ENCODE results near the gene RPS6KA6. TPM values are rescaled to one million over a fixed set of nuclear protein-coding genes. Genes with fewer than 3 reads are reported as not detected.

RPS6KA6 gene
- total RNA-seq, 1 experiment from 2014 or later, result not detected

GRCh38 chrX:84168574-84168973, 19.4 kb downstream of the RPS6KA6 start:
- no peak overlapping the region for H3K4me3 Mint-ChIP-seq (ENCODE audit: unreplicated experiment)
- no peaks in the 10 kb centered on the region for H3K4me1 Mint-ChIP-seq (ENCODE audit: insufficient read depth, unreplicated experiment)
- intact Hi-C loops (cut with micrococcal nuclease), result no loop called here
- peaks cover 19% of the 10 kb centered on the region for H3K27me3 Mint-ChIP-seq (ENCODE audit: insufficient read depth, unreplicated experiment)
- H3K36me3 Mint-ChIP-seq (ENCODE audit: insufficient read depth, unreplicated experiment), result no peaks in the 10 kb centered on the region
- BruUV-seq (replicated peaks), result no TSS peak
- no peak overlapping the region for H3K27ac Mint-ChIP-seq (ENCODE audit: low read depth, unreplicated experiment)
- TF ChIP-seq CTCF (IDR thresholded peaks at IDR 0.05; ENCODE audit: unreplicated experiment), result no peak
- POLR2A ChIA-PET, result no interaction called here
- no peak for DNase-seq (ENCODE audit: unreplicated experiment)
- CTCF ChIA-PET, result no interaction called here
- no peaks in the 10 kb centered on the region for H3K9me3 Mint-ChIP-seq (ENCODE audit: unreplicated experiment)

- Mint-ChIP-seq H3K36me3 (ENCODE audit: insufficient read depth, unreplicated experiment) (no peaks in the 10 kb centered on the region), H3K27ac (ENCODE audit: low read depth, unreplicated experiment) (no peak overlapping the region)
- DNase-seq (ENCODE audit: unreplicated experiment), result no peak
Measured at GRCh38 chrX:84168095-84168494, 19.9 kb downstream of the RPS6KA6 start.

GRCh38 chrX:84165711-84166110, 22.3 kb downstream of the RPS6KA6 start:
- no peak overlapping the region for H3K27ac Mint-ChIP-seq (ENCODE audit: low read depth, unreplicated experiment)
- CTCF ChIA-PET, result no interaction called here
- H3K27me3 Mint-ChIP-seq (ENCODE audit: insufficient read depth, unreplicated experiment), result peaks cover 19% of the 10 kb centered on the region
- DNase-seq (ENCODE audit: unreplicated experiment), result no peak
- no peak overlapping the region for H3K4me3 Mint-ChIP-seq (ENCODE audit: unreplicated experiment)
- intact Hi-C loops (cut with micrococcal nuclease), result no loop called here
- no peaks in the 10 kb centered on the region for H3K4me1 Mint-ChIP-seq (ENCODE audit: insufficient read depth, unreplicated experiment)
- POLR2A ChIA-PET, result no interaction called here
- TF ChIP-seq CTCF (IDR thresholded peaks at IDR 0.05; ENCODE audit: unreplicated experiment), result no peak
- H3K36me3 Mint-ChIP-seq (ENCODE audit: insufficient read depth, unreplicated experiment), result no peaks in the 10 kb centered on the region
- H3K9me3 Mint-ChIP-seq (ENCODE audit: unreplicated experiment), result no peaks in the 10 kb centered on the region
- BruUV-seq (replicated peaks), result no TSS peak

More at GRCh38 chrX:84168095-84168494, 19.9 kb downstream of the RPS6KA6 start:
- no peak for TF ChIP-seq CTCF (IDR thresholded peaks at IDR 0.05; ENCODE audit: unreplicated experiment)
- H3K27me3 Mint-ChIP-seq (ENCODE audit: insufficient read depth, unreplicated experiment), result peaks cover 19% of the 10 kb centered on the region
- no TSS peak for BruUV-seq (replicated peaks)
- no peaks in the 10 kb centered on the region for H3K9me3 Mint-ChIP-seq (ENCODE audit: unreplicated experiment)
- no peak overlapping the region for H3K4me3 Mint-ChIP-seq (ENCODE audit: unreplicated experiment)
- intact Hi-C loops (cut with micrococcal nuclease), result no loop called here
- H3K4me1 Mint-ChIP-seq (ENCODE audit: insufficient read depth, unreplicated experiment), result no peaks in the 10 kb centered on the region
- ChIA-PET CTCF (no interaction called here), POLR2A (no interaction called here)

GRCh38 chrX:84162401-84162800, 25.6 kb downstream of the RPS6KA6 start:
- DNase-seq (ENCODE audit: unreplicated experiment), result no peak
- H3K27me3 Mint-ChIP-seq (ENCODE audit: insufficient read depth, unreplicated experiment), result peaks cover 19% of the 10 kb centered on the region
- H3K4me3 Mint-ChIP-seq (ENCODE audit: unreplicated experiment), result no peak overlapping the region
- H3K36me3 Mint-ChIP-seq (ENCODE audit: insufficient read depth, unreplicated experiment), result no peaks in the 10 kb centered on the region
- H3K27ac Mint-ChIP-seq (ENCODE audit: low read depth, unreplicated experiment), result no peak overlapping the region
- POLR2A ChIA-PET, result no interaction called here
- BruUV-seq (replicated peaks), result no TSS peak
- no peaks in the 10 kb centered on the region for H3K4me1 Mint-ChIP-seq (ENCODE audit: insufficient read depth, unreplicated experiment)
- intact Hi-C loops (cut with micrococcal nuclease), result no loop called here
- TF ChIP-seq CTCF (IDR thresholded peaks at IDR 0.05; ENCODE audit: unreplicated experiment), result no peak
- CTCF ChIA-PET, result no interaction called here
- H3K9me3 Mint-ChIP-seq (ENCODE audit: unreplicated experiment), result no peaks in the 10 kb centered on the region
